NK-92 treated with Interleukin-12 subunit alpha and Interleukin-12 subunit beta, amount 100 ng/mL, for 24 hours (cell line): ENCODE data around the gene GPC6.

Experiments
- DNase-seq: peaks from one replicate; lab custom pipeline; 2025; lab: John Stamatoyannopoulos, UW

GPC6 gene

GRCh38 chr13:94112731-94113130 lies 886.1 kb downstream of the GPC6 start:
- DNase-seq, result no peak

- DNase-seq, result no peak
These were observed 886.6 kb downstream of the GPC6 start for GRCh38 chr13:94113245-94113644.

- DNase-seq, result no peak
These were observed 887.6 kb downstream of the GPC6 start for GRCh38 chr13:94114166-94114565.

- no peak for DNase-seq
These were observed 888.4 kb downstream of the GPC6 start for GRCh38 chr13:94115054-94115453.

- DNase-seq, result no peak
These were observed 892.8 kb downstream of the GPC6 start for GRCh38 chr13:94119360-94119936.

GRCh38 chr13:94120878-94121277 lies 894.3 kb downstream of the GPC6 start:
- DNase-seq, result no peak

GRCh38 chr13:94121686-94122085 lies 895.1 kb downstream of the GPC6 start:
- DNase-seq, result no peak

- DNase-seq, result no peak
These were observed 895.8 kb downstream of the GPC6 start for GRCh38 chr13:94122300-94122915.

GRCh38 chr13:94123557-94123956 lies 897.0 kb downstream of the GPC6 start:
- no peak for DNase-seq

- no peak for DNase-seq
These were observed 901.8 kb downstream of the GPC6 start for GRCh38 chr13:94128430-94128829.

- no peak for DNase-seq
These were observed 902.9 kb downstream of the GPC6 start for GRCh38 chr13:94129490-94129894.

- no peak for DNase-seq
These were observed 912.2 kb downstream of the GPC6 start for GRCh38 chr13:94138831-94139230.

- DNase-seq, result no peak
These were observed 912.9 kb downstream of the GPC6 start for GRCh38 chr13:94139393-94139995.

GRCh38 chr13:94140027-94140426 lies 913.4 kb downstream of the GPC6 start:
- no peak for DNase-seq

GRCh38 chr13:94140511-94140910 lies 913.9 kb downstream of the GPC6 start:
- no peak for DNase-seq

- DNase-seq, result no peak
These were observed 917.2 kb downstream of the GPC6 start for GRCh38 chr13:94143624-94144350.

- no peak for DNase-seq
These were observed 919.4 kb downstream of the GPC6 start for GRCh38 chr13:94145966-94146365.

- DNase-seq, result no peak
These were observed 927.0 kb downstream of the GPC6 start for GRCh38 chr13:94153586-94153985.

- no peak for DNase-seq
These were observed 927.8 kb downstream of the GPC6 start for GRCh38 chr13:94154367-94154766.

GRCh38 chr13:94157705-94158218 lies 931.2 kb downstream of the GPC6 start:
- no peak for DNase-seq

- DNase-seq, result no peak
These were observed 934.3 kb downstream of the GPC6 start for GRCh38 chr13:94160875-94161274.

- no peak for DNase-seq
These were observed 935.7 kb downstream of the GPC6 start for GRCh38 chr13:94162289-94162688.

GRCh38 chr13:94163535-94163934 lies 936.9 kb downstream of the GPC6 start:
- DNase-seq, result no peak
